SK-N-SH (cell line): ENCODE results near the gene SLC6A16. TPM values are rescaled to one million over a fixed set of nuclear protein-coding genes. Genes with fewer than 3 reads are reported as not detected.

Source experiments
- CTCF ChIA-PET: fragments of 300-600, 350-600 bp; formaldehyde crosslinking; extraction: SDS; loops from one replicate; lab custom pipeline; 2021; lab: Yijun Ruan, JAX
- POLR2A ChIA-PET: fragments of 350-600 bp; sonication (Branson Sonifier 250); formaldehyde crosslinking; extraction: SDS; loops from one replicate; lab custom pipeline; 2020; ENCODE audit warnings: antibody characterized with exemption, inconsistent platforms; lab: Yijun Ruan, JAX
- DNase-seq: peaks from one replicate; pipeline ENCODE4 v3.0.0; 2012
- H2AFZ ChIP-seq: fragments of 200-600 bp; sonication (generic); 2 replicates; pipeline ENCODE4 v1.8.1; 2016; ENCODE audit warnings: antibody characterized with exemption, mild to moderate bottlenecking, low read depth
- H3F3A ChIP-seq: fragments of 200-600 bp; sonication (generic); replicated peaks from 2 replicates; pipeline ENCODE3; 2016; ENCODE audit warnings: antibody characterized with exemption, mild to moderate bottlenecking; ENCODE audit not compliant: insufficient read depth
- H3K27ac ChIP-seq, 2 experiments: fragments of 200-500 bp in 1 of 2; fragments of 200-600 bp in 1 of 2; sonication (Bioruptor generic) in 1 of 2; sonication (generic), shearing (Covaris generic) in 1 of 2; 2 replicates each; pipeline versions ENCODE4 v1.5.1 to v1.6.1; 2014 to 2016; ENCODE audit warnings: low read depth in 2 of 2, inconsistent platforms in 1 of 2, low read length in 1 of 2, mild to moderate bottlenecking in 1 of 2, mixed read lengths in 1 of 2
- H3K27me3 ChIP-seq: fragments of 200-600 bp; sonication (generic), shearing (Covaris generic); 2 replicates; pipeline ENCODE4 v1.6.1; 2016; ENCODE audit warnings: mixed run types; ENCODE audit not compliant: insufficient read depth
- H3K36me3 ChIP-seq, 2 experiments: fragments of 200-500 bp in 1 of 2; fragments of 200-600 bp in 1 of 2; sonication (Bioruptor generic) in 1 of 2; sonication (generic) in 1 of 2; replicated peaks in 1 of 2; 2 replicates each; pipeline versions ENCODE3 to v1.5.1; 2014 to 2016; ENCODE audit warnings: low read length in 1 of 2, mild to moderate bottlenecking in 1 of 2; ENCODE audit not compliant: insufficient read depth in 2 of 2, control insufficient read depth in 1 of 2
- H3K4me1 ChIP-seq, 2 experiments: fragments of 200-500 bp in 1 of 2; fragments of 200-600 bp in 1 of 2; sonication (Bioruptor generic) in 1 of 2; sonication (generic), shearing (Covaris generic) in 1 of 2; 2 replicates each; pipeline versions ENCODE4 v1.5.1 to v1.6.1; 2014 to 2016; ENCODE audit warnings: low read depth in 1 of 2, low read length in 1 of 2, mixed run types in 1 of 2; ENCODE audit not compliant: insufficient read depth in 2 of 2, control insufficient read depth in 1 of 2
- H3K4me2 ChIP-seq: fragments of 200-600 bp; sonication (generic), shearing (Covaris generic); 2 replicates; pipeline ENCODE4 v1.6.1; 2017; ENCODE audit warnings: mixed run types
- H3K4me3 ChIP-seq, 2 experiments: fragments of 200-500 bp in 1 of 2; fragments of 200-600 bp in 1 of 2; sonication (Bioruptor generic) in 1 of 2; sonication (generic), shearing (Covaris generic) in 1 of 2; 2 replicates each; pipeline versions ENCODE4 v1.5.1 to v1.8.1; 2014 to 2016; ENCODE audit warnings: low read depth in 2 of 2, inconsistent platforms in 1 of 2, low read length in 1 of 2, mild to moderate bottlenecking in 1 of 2, mixed read lengths in 1 of 2, moderate library complexity in 1 of 2
- H3K79me2 ChIP-seq: fragments of 200-600 bp; sonication (generic); 2 replicates; pipeline ENCODE4 v1.8.1; 2017; ENCODE audit warnings: mild to moderate bottlenecking; ENCODE audit not compliant: insufficient read depth
- H3K9ac ChIP-seq: fragments of 200-600 bp; sonication (generic); 2 replicates; pipeline ENCODE4 v1.6.1; 2017; ENCODE audit warnings: mixed run types
- H3K9me2 ChIP-seq: fragments of 200-600 bp; sonication (generic); 2 replicates; pipeline ENCODE4 v1.6.1; 2017; ENCODE audit warnings: mixed run types
- H3K9me3 ChIP-seq: fragments of 200-600 bp; sonication (generic); 2 replicates; pipeline ENCODE4 v1.6.1; 2017; ENCODE audit warnings: mixed run types, mild to moderate bottlenecking, moderate library complexity
- H4K20me1 ChIP-seq: fragments of 200-600 bp; sonication (generic); 2 replicates; pipeline ENCODE4 v1.6.1; 2017; ENCODE audit warnings: mild to moderate bottlenecking, mixed run types; ENCODE audit not compliant: insufficient read depth
- CHD2 ChIP-seq: fragments of 150-350 bp; IDR thresholded peaks from 2 replicates; pipeline ENCODE4 v1.6.1; 2018; ENCODE audit warnings: low read length; ENCODE audit not compliant: partially characterized antibody
- FOXM1 ChIP-seq: IDR thresholded peaks from 2 replicates; pipeline ENCODE4 v1.4.0; 2012; ENCODE audit warnings: low read depth, mild to moderate bottlenecking
- GATA2 ChIP-seq: sonication (generic); formaldehyde crosslinking; IDR thresholded peaks from 2 replicates; pipeline ENCODE4 v1.5.0; 2020; ENCODE audit warnings: mild to moderate bottlenecking, missing genetic modification reagents
- JUND ChIP-seq: IDR thresholded peaks from 2 replicates; pipeline ENCODE4 v1.4.0; 2012
- MEF2A ChIP-seq: IDR thresholded peaks from 2 replicates; pipeline ENCODE4 v1.4.0; 2012; ENCODE audit warnings: low read depth, borderline replicate concordance
- MXI1 ChIP-seq: IDR thresholded peaks from 2 replicates; pipeline ENCODE4 v1.6.1; 2012; ENCODE audit warnings: mild to moderate bottlenecking, low read depth, low read length, improper control_type of control experiment
- NFIC ChIP-seq: IDR thresholded peaks from 2 replicates; pipeline ENCODE4 v1.4.0; 2012; ENCODE audit warnings: borderline replicate concordance
- NRF1 ChIP-seq: IDR thresholded peaks from 2 replicates; pipeline ENCODE4 v1.6.1; 2012; ENCODE audit warnings: low read depth, mild to moderate bottlenecking, low read length
- POLR2AphosphoS5 ChIP-seq: IDR thresholded peaks from 2 replicates; pipeline ENCODE4 v1.6.1; 2012; ENCODE audit warnings: low read depth, low read length
- SMC3 ChIP-seq: IDR thresholded peaks from 2 replicates; pipeline ENCODE4 v1.6.1; 2012; ENCODE audit warnings: low read depth, low read length, improper control_type of control experiment
- TAF1 ChIP-seq: IDR thresholded peaks from 2 replicates; pipeline ENCODE4 v1.6.1; 2012; ENCODE audit warnings: low read depth, mild to moderate bottlenecking, low read length, moderate library complexity, borderline replicate concordance
- WGBS: methylation state at CpG from one replicate; pipeline ENCODE4 v1.1.6; 2017; ENCODE audit warnings: low lambda C conversion rate; 5-methylcytosine and 5-hydroxymethylcytosine counted together
- polyA plus RNA-seq, 3 experiments: library from polyadenylated mRNA; depleted of rRNA; stranded (reverse); fragments of >200 nt; gene quantifications; 2 replicates each; pipeline ENCODE4 v1.2.3, GENCODE V29; 2012
- TF ChIP-seq, protein P1 (sequence below): fragments of 150-350 bp; IDR thresholded peaks from 2 replicates; pipeline ENCODE4 v1.6.1; 2017; ENCODE audit warnings: antibody characterized with exemption, low read length, low read depth, borderline replicate concordance
- TF ChIP-seq, protein P2 (sequence below): IDR thresholded peaks from 2 replicates; pipeline ENCODE4 v1.6.1; 2012; ENCODE audit warnings: mild to moderate bottlenecking, low read depth, low read length, moderate library complexity

SLC6A16 gene
- polyA plus RNA-seq, 1 of the 3 experiments (the other 2 are of a cell fraction), result 0.33 TPM

DNA sequence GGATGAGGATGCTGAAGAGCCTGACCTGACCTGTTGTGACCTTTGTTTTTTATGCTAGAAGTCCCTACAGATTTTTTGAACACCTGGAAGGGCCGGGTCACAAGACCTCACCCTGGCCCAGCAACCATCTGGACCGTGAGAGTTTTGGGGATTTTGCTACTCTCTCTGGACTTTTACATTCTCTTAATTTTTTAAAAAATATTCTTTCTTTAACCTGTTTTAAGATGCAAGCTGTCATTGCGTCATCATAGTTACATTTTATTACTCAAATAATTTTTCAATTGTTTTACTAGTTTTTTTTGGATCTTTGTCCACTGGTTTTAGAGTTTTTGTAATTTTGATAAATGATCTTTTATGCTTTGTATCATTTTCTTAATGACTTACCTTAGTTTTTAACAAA, 46.2 kb upstream of the SLC6A16 start:
- Histone ChIP-seq H3K9ac (no peak overlapping the region), H4K20me1 (no peaks in the 10 kb centered on the region)
- CTCF ChIA-PET, result interaction anchor here (3.1 kb wide), 1 partner anchor 21 kb away, joined by 10 read pairs; no protein-coding TSS in a partner anchor

GRCh38 chr19:49368711-49369358, 43.8 kb upstream of the SLC6A16 start:
- 18% methylated on average over 5 of the region's 5 CpGs for WGBS
- no peak for TF ChIP-seq MXI1
- TF ChIP-seq MEF2A, result no peak
- no peak for TF ChIP-seq GATA2 (CRISPR knock-in tag)
- TF ChIP-seq NRF1, result no peak
- TF ChIP-seq SMC3, result no peak
- TF ChIP-seq POLR2AphosphoS5, result no peak
- no peak for TF ChIP-seq TAF1
- TF ChIP-seq, protein P1, sequence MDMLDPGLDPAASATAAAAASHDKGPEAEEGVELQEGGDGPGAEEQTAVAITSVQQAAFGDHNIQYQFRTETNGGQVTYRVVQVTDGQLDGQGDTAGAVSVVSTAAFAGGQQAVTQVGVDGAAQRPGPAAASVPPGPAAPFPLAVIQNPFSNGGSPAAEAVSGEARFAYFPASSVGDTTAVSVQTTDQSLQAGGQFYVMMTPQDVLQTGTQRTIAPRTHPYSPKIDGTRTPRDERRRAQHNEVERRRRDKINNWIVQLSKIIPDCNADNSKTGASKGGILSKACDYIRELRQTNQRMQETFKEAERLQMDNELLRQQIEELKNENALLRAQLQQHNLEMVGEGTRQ, result no peak
- TF ChIP-seq CHD2, result no peak
- TF ChIP-seq, protein P2, sequence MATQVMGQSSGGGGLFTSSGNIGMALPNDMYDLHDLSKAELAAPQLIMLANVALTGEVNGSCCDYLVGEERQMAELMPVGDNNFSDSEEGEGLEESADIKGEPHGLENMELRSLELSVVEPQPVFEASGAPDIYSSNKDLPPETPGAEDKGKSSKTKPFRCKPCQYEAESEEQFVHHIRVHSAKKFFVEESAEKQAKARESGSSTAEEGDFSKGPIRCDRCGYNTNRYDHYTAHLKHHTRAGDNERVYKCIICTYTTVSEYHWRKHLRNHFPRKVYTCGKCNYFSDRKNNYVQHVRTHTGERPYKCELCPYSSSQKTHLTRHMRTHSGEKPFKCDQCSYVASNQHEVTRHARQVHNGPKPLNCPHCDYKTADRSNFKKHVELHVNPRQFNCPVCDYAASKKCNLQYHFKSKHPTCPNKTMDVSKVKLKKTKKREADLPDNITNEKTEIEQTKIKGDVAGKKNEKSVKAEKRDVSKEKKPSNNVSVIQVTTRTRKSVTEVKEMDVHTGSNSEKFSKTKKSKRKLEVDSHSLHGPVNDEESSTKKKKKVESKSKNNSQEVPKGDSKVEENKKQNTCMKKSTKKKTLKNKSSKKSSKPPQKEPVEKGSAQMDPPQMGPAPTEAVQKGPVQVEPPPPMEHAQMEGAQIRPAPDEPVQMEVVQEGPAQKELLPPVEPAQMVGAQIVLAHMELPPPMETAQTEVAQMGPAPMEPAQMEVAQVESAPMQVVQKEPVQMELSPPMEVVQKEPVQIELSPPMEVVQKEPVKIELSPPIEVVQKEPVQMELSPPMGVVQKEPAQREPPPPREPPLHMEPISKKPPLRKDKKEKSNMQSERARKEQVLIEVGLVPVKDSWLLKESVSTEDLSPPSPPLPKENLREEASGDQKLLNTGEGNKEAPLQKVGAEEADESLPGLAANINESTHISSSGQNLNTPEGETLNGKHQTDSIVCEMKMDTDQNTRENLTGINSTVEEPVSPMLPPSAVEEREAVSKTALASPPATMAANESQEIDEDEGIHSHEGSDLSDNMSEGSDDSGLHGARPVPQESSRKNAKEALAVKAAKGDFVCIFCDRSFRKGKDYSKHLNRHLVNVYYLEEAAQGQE, result no peak
- no peak for TF ChIP-seq NFIC
- TF ChIP-seq FOXM1, result no peak
- no peak for DNase-seq

More for the DNA sequence above, 46.2 kb upstream of the SLC6A16 start:
- peaks cover 18% of the 10 kb centered on the region; the same call in 1 of the 2 replicates for H3K27me3 ChIP-seq
- no peaks in the 10 kb centered on the region for H3K4me1 ChIP-seq
- H3K36me3 ChIP-seq, result no peaks in the 10 kb centered on the region
- no peak for TF ChIP-seq JUND
- H3K27ac ChIP-seq, result no peak overlapping the region
- POLR2A ChIA-PET, result no interaction called here
- 12% methylated on average over 3 of the region's 3 CpGs for WGBS
- no peak for DNase-seq
- no peaks in the 10 kb centered on the region for H3K9me2 ChIP-seq
- H3K4me2 ChIP-seq, result no peak overlapping the region
- H3F3A ChIP-seq, result no peaks in the 10 kb centered on the region
- H3K9me3 ChIP-seq, result no peaks in the 10 kb centered on the region
- no peak overlapping the region for H2AFZ ChIP-seq
- no peak overlapping the region for H3K4me3 ChIP-seq
- no peaks in the 10 kb centered on the region for H3K79me2 ChIP-seq

More at GRCh38 chr19:49368711-49369358, 43.8 kb upstream of the SLC6A16 start:
- H3K9me2 ChIP-seq, result no peaks in the 10 kb centered on the region
- CTCF ChIA-PET, result no interaction called here
- H4K20me1 ChIP-seq, result no peaks in the 10 kb centered on the region
- H3K4me3 ChIP-seq, result no peak overlapping the region
- H3K4me2 ChIP-seq, result no peak overlapping the region
- H3K9ac ChIP-seq, result no peak overlapping the region
- H3K27ac ChIP-seq, result no peak overlapping the region
- no peaks in the 10 kb centered on the region for H3F3A ChIP-seq
- H3K79me2 ChIP-seq, result no peaks in the 10 kb centered on the region
- H3K27me3 ChIP-seq, result no peaks in the 10 kb centered on the region; the same call in 1 of the 2 replicates
- POLR2A ChIA-PET, result no interaction called here
- no peaks in the 10 kb centered on the region for H3K36me3 ChIP-seq
- H3K4me1 ChIP-seq, result no peaks in the 10 kb centered on the region
- no peak overlapping the region for H2AFZ ChIP-seq
- no peaks in the 10 kb centered on the region for H3K9me3 ChIP-seq
